Testis (tissue), 3 donors: ENCODE measurements around the gene ABRACL. TPM values are rescaled to one million over a fixed set of nuclear protein-coding genes. Genes with fewer than 3 reads are reported as not detected.
"Not testable (repeated sequence)": the region's sequence is repeated elsewhere in the genome, so short reads cannot be mapped to it uniquely, and the experiment has no call there.

Experiments
- DNase-seq: peaks from one replicate; pipeline ENCODE4 v3.0.0-alpha.2; 2019
- H3K27ac ChIP-seq, 2 donors: fragments of 200-600 bp; sonication (generic); one replicate each; pipeline ENCODE4 v1.5.1; 2019
- H3K27me3 ChIP-seq: fragments of 200-600 bp; sonication (generic); one replicate; pipeline ENCODE4 v1.5.1; 2019
- H3K36me3 ChIP-seq: fragments of 200-600 bp; sonication (generic); one replicate; pipeline ENCODE4 v1.5.1; 2017; ENCODE audit warnings: low read depth; ENCODE audit errors: missing control alignments
- H3K4me1 ChIP-seq: fragments of 200-600 bp; sonication (generic); one replicate; pipeline ENCODE4 v1.5.1; 2019
- H3K4me3 ChIP-seq, 2 donors: fragments of 200-600 bp; sonication (generic); one replicate each; pipeline ENCODE4 v1.5.1; 2017 to 2019
- H3K9me3 ChIP-seq: fragments of 200-600 bp; sonication (generic); one replicate; pipeline ENCODE4 v1.5.1; 2017
- POLR2A ChIP-seq: fragments of 450-650 bp; IDR thresholded peaks from one replicate; pipeline ENCODE4 v1.6.1; 2017; ENCODE audit warnings: antibody characterized with exemption, mild to moderate bottlenecking, moderate library complexity
- WGBS, 2 donors: methylation state at CpG; one replicate each; pipeline ENCODE4 v1.1.5; 2018; 5-methylcytosine and 5-hydroxymethylcytosine counted together
- intact Hi-C: fragments of 100-400 bp; cut with DNase I; formaldehyde crosslinking; loops from one replicate; pipeline ENCODE4 v1.15.1; 2023; ENCODE audit warnings: low total_unique reads
- polyA plus RNA-seq: library from polyadenylated mRNA; stranded (reverse); fragments of 350-450 nt; fragmentation: Illumina TruSeq; extraction: RNeasy Lipid Tissue Mini Kit (QIAGEN cat#74804); gene quantifications from one replicate; pipeline ENCODE4 v1.2.3, GENCODE V29; 2014; ENCODE audit warnings: low read depth, low replicate concordance; ENCODE audit not compliant: insufficient read depth
- total RNA-seq, 2 donors: library from RNA; depleted of rRNA; stranded (reverse); fragments of >200 nt; gene quantifications; one replicate each; pipeline ENCODE4 v1.2.3, GENCODE V29; 2016
- TF ChIP-seq, protein P1 (sequence below), 3 experiments: fragments of 450-650 bp in 2 of 3; fragments of 200-600 bp in 1 of 3; sonication (generic) in 1 of 3; IDR thresholded peaks; one replicate each; pipeline ENCODE4 v1.5.1; 2016 to 2019; ENCODE audit warnings: antibody characterized with exemption in 3 of 3, mild to moderate bottlenecking in 2 of 3, moderate library complexity in 1 of 3

ABRACL gene
- total and polyA plus RNA-seq, 3 donors from 2014 or later, result 43.5 to 60.3 (median 59.5) TPM

- peak overlapping the region in 1 of 2 donors; percentile 95 for H3K27ac ChIP-seq
- intact Hi-C loops, result no loop called here
- peak overlapping the region in 1 of 2 donors; percentile 96 for H3K4me3 ChIP-seq
- no peaks in the 10 kb centered on the region for H3K36me3 ChIP-seq
- no peak for DNase-seq
- no peaks in the 10 kb centered on the region for H3K27me3 ChIP-seq
- H3K4me1 ChIP-seq, result peaks cover 5% of the 10 kb centered on the region
- H3K9me3 ChIP-seq, result no peaks in the 10 kb centered on the region
- no peak for TF ChIP-seq POLR2A
- TF ChIP-seq, protein P1, sequence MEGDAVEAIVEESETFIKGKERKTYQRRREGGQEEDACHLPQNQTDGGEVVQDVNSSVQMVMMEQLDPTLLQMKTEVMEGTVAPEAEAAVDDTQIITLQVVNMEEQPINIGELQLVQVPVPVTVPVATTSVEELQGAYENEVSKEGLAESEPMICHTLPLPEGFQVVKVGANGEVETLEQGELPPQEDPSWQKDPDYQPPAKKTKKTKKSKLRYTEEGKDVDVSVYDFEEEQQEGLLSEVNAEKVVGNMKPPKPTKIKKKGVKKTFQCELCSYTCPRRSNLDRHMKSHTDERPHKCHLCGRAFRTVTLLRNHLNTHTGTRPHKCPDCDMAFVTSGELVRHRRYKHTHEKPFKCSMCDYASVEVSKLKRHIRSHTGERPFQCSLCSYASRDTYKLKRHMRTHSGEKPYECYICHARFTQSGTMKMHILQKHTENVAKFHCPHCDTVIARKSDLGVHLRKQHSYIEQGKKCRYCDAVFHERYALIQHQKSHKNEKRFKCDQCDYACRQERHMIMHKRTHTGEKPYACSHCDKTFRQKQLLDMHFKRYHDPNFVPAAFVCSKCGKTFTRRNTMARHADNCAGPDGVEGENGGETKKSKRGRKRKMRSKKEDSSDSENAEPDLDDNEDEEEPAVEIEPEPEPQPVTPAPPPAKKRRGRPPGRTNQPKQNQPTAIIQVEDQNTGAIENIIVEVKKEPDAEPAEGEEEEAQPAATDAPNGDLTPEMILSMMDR (IDR thresholded peaks at IDR 0.05), result no peak
- 75 to 77% methylated on average over 5 of the region's 5 CpGs for whole genome bisulfite sequencing, 2 donors
Measured at GRCh38 chr6:138989098-138989983, 39.2 kb upstream of the ABRACL start.

DNA sequence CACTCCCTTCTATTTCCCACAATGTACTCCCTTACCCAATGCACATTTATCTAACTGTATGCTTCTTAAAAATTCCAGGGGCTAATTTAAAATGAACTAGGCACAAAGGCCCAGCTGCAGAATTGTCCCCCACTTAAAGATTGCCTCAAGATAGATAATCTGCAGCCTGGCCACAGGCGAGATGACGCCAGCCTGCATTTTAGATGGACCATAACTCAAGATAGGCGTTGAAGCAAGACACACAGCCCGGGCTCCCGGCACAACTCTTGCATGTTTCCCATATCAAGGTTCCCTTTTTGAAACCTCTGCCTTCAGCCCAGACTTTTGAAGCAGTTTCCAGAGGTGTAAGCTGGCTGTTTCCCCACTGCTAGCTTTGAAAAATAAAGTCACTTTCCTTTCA lies 37.3 kb upstream of the ABRACL start:
- H3K27ac ChIP-seq, result no peak overlapping the region

DNA sequence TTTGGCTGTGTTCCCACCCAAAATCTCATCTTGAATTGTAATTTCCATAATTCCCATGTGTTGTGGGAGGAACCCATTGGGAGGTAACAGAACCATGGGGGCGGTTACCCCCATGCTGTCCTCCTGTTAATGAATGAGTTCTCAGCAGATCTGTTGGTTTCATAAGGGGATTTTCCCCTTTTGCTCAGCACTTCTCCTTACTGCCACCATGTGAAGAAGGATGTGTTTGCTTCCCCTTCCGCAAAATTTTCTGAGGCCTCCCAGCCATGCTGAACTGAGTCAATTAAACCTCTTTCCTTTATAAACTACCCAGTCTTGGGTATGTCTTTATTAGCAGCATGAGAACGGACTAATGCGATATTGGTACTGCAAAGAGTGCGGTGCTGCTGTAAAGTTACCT lies 35.6 kb upstream of the ABRACL start:
- H3K27ac ChIP-seq, H3K4me3 ChIP-seq, H3K4me1 ChIP-seq, H3K9me3 ChIP-seq, H3K36me3 ChIP-seq, intact Hi-C loops, H3K27me3 ChIP-seq, DNase-seq: not testable (repeated sequence)
- WGBS, 2 donors, result 88% methylated on average over 5 of the region's 5 CpGs
- TF ChIP-seq, protein P1 (IDR thresholded peaks at IDR 0.05), result peak in 1 of 3 experiments; percentile 3

More for the DNA sequence above, 37.3 kb upstream of the ABRACL start:
- intact Hi-C loops, result no loop called here
- no peak for DNase-seq
- WGBS, 2 donors, result 55 to 66% methylated on average over 5 of the region's 5 CpGs
- Histone ChIP-seq H3K4me1 (peaks cover 5% of the 10 kb centered on the region), H3K4me3 (no peak overlapping the region), H3K9me3 (no peaks in the 10 kb centered on the region), H3K27me3 (no peaks in the 10 kb centered on the region), H3K36me3 (no peaks in the 10 kb centered on the region)
- TF ChIP-seq, protein P1 (IDR thresholded peaks at IDR 0.05), result no peak
- no peak for TF ChIP-seq POLR2A

GRCh38 chr6:138993410-138993809 lies 35.1 kb upstream of the ABRACL start:
- H3K27me3 ChIP-seq, DNase-seq, intact Hi-C loops, H3K36me3 ChIP-seq, H3K4me3 ChIP-seq, H3K4me1 ChIP-seq, H3K27ac ChIP-seq, H3K9me3 ChIP-seq: not testable (repeated sequence)
- WGBS, 2 donors, result 88 to 100% methylated on average over 1 of the region's 1 CpG

DNA sequence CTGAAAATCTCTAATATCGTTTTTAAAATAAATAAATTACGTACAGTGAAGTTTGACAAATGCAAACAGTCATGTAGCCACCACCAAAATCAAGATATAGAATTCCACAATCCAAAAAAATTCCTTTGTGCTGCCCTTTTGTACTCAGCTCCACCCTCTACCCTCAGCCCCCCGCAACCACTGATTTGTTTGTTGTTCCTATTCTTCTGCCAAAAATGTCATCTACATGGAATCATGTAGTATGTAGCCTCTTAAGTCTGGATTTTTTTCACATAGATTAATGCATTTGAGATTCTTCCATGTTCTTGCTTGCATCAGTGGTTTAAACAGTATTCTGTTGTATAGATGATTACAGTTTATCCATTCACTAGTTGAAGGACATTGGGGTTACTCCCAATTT lies 32.0 kb upstream of the ABRACL start:
- TF ChIP-seq POLR2A, result no peak
- TF ChIP-seq, protein P1 (IDR thresholded peaks at IDR 0.05), result no peak
- Histone ChIP-seq H3K27ac (no peak overlapping the region), H3K9me3 (no peaks in the 10 kb centered on the region), H3K4me3 (no peak overlapping the region), H3K4me1 (no peaks in the 10 kb centered on the region), H3K27me3 (no peaks in the 10 kb centered on the region), H3K36me3 (no peaks in the 10 kb centered on the region)
- intact Hi-C loops, result no loop called here
- WGBS, 2 donors, result 61 to 94% methylated on average over 3 of the region's 3 CpGs
- no peak for DNase-seq
